ENCODE measurements around the gene SMAD9. TPM values are rescaled to one million over a fixed set of nuclear protein-coding genes. Genes with fewer than 3 reads are reported as not detected.

The SMAD9 gene
- total RNA-seq, 4 donors from 2014 or later, result 4.8 to 10.7 (median 6.6) TPM

GRCh38 chr13:36891752-36892151, 28.3 kb downstream of the SMAD9 start:
- TF ChIP-seq CTCF (IDR thresholded peaks at IDR 0.05; ENCODE audit: low read depth), result no peak

- no peak for TF ChIP-seq CTCF (IDR thresholded peaks at IDR 0.05; ENCODE audit: low read depth)
Observed at GRCh38 chr13:36888645-36889044, 31.4 kb downstream of the SMAD9 start.

GRCh38 chr13:36887758-36888521, 32.1 kb downstream of the SMAD9 start:
- no peak for TF ChIP-seq CTCF (IDR thresholded peaks at IDR 0.05; ENCODE audit: low read depth)

- no peak for TF ChIP-seq CTCF (IDR thresholded peaks at IDR 0.05; ENCODE audit: low read depth)
Observed at GRCh38 chr13:36885901-36886300, 34.1 kb downstream of the SMAD9 start.

GRCh38 chr13:36884235-36884634, 35.8 kb downstream of the SMAD9 start:
- TF ChIP-seq CTCF (IDR thresholded peaks at IDR 0.05; ENCODE audit: low read depth), result no peak

- no peak for TF ChIP-seq CTCF (IDR thresholded peaks at IDR 0.05; ENCODE audit: low read depth)
Observed at GRCh38 chr13:36883824-36884223, 36.2 kb downstream of the SMAD9 start.

GRCh38 chr13:36882829-36883390, 37.1 kb downstream of the SMAD9 start:
- TF ChIP-seq CTCF (IDR thresholded peaks at IDR 0.05; ENCODE audit: low read depth), result no peak

Data from subcutaneous adipose tissue (tissue), 4 donors.